GM12873 (cell line): ENCODE data around the gene PXYLP1.

Experiments used
- TF ChIP-seq, protein P1 (sequence below): IDR thresholded peaks from 2 replicates; pipeline ENCODE4 v1.5.1; 2012; ENCODE audit warnings: low read depth, mild to moderate bottlenecking, moderate library complexity, low read length, control low read depth; ENCODE audit not compliant: insufficient read depth; ENCODE audit errors: missing control alignments

PXYLP1 gene

DNA sequence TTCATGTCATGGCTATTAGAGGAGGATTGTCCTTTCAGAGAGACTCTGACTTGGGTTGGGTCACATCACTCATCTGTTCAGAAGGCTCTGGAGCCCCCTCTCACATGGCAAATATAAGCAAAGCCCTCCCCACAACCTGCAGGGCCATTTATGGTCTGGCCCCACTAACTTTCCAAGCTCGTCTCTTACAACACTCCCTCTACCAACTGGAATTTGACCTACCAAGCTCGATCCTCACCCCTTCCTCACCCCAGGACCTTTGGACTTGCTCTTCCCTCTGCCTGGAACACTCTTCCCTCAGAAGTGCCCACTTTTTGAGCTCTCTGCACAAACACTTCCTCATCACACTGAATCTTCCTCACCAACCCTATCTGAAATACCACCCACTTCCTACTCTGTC is 14.2 kb upstream of the PXYLP1 start:
- TF ChIP-seq, protein P1, sequence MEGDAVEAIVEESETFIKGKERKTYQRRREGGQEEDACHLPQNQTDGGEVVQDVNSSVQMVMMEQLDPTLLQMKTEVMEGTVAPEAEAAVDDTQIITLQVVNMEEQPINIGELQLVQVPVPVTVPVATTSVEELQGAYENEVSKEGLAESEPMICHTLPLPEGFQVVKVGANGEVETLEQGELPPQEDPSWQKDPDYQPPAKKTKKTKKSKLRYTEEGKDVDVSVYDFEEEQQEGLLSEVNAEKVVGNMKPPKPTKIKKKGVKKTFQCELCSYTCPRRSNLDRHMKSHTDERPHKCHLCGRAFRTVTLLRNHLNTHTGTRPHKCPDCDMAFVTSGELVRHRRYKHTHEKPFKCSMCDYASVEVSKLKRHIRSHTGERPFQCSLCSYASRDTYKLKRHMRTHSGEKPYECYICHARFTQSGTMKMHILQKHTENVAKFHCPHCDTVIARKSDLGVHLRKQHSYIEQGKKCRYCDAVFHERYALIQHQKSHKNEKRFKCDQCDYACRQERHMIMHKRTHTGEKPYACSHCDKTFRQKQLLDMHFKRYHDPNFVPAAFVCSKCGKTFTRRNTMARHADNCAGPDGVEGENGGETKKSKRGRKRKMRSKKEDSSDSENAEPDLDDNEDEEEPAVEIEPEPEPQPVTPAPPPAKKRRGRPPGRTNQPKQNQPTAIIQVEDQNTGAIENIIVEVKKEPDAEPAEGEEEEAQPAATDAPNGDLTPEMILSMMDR: no peak

DNA sequence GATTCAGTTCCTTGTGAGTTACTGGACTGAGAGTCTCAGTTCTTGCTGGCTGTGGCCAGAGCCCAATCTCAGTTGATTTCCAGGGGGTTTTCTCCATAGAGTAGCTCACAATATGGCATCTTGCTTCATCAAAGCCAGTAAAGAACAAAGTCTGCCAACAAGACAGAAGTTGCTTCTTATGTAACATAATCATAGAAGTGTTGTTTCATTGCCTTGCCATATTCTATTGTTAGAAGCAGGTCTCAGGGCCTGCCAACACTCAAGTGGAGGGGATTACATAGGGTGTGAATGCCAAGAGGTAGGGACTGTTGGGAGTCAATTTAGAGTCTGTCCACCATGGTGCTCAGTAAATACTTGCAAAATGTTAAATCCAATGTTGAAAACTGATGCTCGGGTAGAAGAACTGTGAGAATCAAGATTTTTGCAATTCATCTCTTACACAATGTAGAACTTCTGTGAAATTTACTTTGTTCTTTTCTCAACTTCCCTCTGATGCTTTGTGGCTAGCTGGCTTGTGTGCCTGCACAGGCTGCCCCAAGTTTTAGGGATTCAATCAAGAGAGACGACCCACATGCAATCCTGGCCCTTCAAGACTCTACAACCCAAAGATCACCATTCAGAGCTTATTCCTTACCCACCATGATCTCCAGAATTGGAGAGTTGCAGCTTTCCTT is 13.3 kb upstream of the PXYLP1 start:
- TF ChIP-seq, protein P1: no peak

DNA sequence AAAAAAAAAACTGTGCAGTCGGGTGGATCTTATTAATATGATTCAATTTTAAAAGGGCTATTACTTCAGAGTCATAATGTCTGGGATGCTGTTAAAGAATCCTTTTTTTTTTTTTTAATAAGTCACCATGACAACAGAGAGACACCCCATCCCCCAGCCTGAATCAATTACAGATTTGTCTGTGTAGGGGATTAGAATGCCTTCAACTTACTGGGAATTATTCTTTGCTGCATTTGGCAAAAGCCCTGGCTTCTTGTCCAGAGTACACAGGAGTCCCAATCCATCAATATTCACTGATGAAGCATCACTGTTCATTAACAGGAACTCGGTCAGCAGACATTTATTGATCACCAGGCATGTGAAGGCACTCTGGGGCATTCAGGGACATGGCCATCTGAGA is 12.7 kb upstream of the PXYLP1 start:
- TF ChIP-seq, protein P1: no peak

DNA sequence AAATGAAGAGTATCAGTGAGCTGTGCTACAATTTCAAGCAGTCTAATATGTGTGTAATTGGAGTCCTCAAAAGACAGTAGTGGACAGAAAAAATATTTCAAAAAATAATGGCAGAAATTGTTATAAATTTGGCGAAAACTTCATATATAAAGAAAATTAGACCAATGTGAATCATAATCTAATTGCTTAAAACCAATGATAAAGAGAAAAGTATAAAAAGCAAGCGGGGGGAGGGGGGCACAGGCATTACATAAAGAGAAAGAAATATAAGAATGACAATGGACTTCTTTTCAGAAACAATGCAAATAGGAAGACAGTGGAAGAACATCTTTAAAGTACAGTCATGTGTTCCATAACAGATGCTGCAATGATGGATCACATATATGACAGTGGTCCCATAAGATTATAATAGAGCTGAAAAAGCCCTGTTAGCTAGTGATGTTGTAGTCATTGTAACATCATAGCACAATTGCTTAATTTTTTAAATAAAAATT is 7.9 kb upstream of the PXYLP1 start:
- TF ChIP-seq, protein P1: no peak

DNA sequence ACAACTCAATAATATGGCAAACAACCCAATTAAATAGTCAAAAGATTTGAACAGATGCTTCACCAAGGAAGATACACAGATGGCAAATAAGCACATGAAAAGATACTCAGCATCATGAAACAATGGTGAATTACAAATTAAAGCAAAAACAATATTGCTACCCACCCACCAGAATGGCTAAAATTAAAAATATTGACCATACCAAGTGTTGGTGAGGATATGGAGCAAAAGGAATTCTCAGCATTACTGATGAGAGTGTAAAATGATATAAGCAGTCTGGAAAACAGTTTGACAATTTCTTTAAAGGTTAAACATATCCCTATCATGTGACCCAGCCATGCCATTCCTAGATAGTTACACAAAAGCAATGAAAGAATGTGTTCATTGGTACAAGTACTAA is 5.7 kb upstream of the PXYLP1 start:
- TF ChIP-seq, protein P1: no peak

DNA sequence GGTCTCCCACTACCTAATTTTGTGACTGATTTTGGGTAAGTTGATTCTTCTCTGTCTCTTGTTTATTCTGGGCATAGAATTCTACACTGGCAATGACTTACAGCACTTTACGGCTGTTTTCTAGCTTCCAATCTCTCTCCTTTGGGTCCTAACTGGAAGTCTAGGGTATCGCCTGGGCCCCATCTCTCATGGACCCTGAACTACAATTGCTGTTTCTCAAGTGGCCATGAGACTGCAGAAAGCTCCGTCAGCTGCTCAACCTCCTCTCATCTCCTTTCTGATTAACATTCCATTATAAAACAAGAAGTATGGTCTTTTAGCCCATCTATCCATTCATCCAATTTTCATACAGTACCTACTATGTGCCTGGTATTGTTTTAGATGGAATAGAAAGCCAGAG is 4.4 kb upstream of the PXYLP1 start:
- TF ChIP-seq, protein P1: no peak

DNA sequence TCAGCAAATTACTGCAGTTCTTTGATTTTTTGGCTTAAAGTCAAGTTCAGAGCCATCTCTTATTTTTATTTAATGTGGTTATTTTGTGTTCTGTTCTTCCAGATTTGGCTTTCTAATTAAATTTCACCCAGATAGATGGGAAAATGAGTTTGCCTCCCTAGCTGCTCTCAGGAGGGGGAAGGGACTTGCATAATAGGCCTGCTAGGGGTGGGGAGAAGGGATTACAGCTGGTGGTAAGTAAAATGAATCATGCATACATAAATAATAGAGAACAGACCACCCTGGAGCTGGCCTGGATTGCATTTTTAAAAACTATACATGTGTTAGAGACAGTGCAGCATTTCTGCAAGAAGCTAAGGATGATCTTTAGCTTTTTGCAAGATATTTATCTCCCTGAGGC is 3.9 kb upstream of the PXYLP1 start:
- TF ChIP-seq, protein P1: no peak
